HEK293 (cell line): ENCODE measurements around the gene KIRREL3.

Experiments used
- CTCF ChIA-PET: fragments of 350-600 bp; formaldehyde crosslinking; extraction: SDS; loops from one replicate; lab custom pipeline; 2021; ENCODE audit warnings: antibody characterized with exemption; lab: Yijun Ruan, JAX
- POLR2A ChIA-PET: fragments of 300-600 bp; formaldehyde crosslinking; extraction: SDS; loops from one replicate; lab custom pipeline; 2020; ENCODE audit warnings: antibody characterized with exemption, inconsistent platforms; lab: Yijun Ruan, JAX
- H3K27ac ChIP-seq: fragments of 200-500 bp; sonication (Bioruptor generic); 2 replicates; pipeline ENCODE4 v1.5.1; 2014; ENCODE audit warnings: low read depth, low read length, control low read depth, inconsistent platforms; ENCODE audit errors: extremely low read depth
- H3K36me3 ChIP-seq, 2 experiments: fragments of 200-500 bp in 1 of 2; sonication (Bioruptor generic) in 1 of 2; 1 replicate in 1 of 2; 2 replicates in 1 of 2; pipeline ENCODE4 v1.5.1; 2014 to 2017; ENCODE audit warnings: inconsistent platforms in 2 of 2, low read length in 2 of 2; ENCODE audit not compliant: control insufficient read depth in 2 of 2, insufficient read depth in 1 of 2
- H3K4me1 ChIP-seq: fragments of 200-500 bp; sonication (Bioruptor generic); 2 replicates; pipeline ENCODE4 v1.5.1; 2014; ENCODE audit warnings: mild to moderate bottlenecking, low read length, inconsistent platforms; ENCODE audit not compliant: control insufficient read depth, insufficient read depth
- H3K4me3 ChIP-seq: 2 replicates; pipeline ENCODE4 v1.5.1; 2011; ENCODE audit warnings: low read depth, mild to moderate bottlenecking, control low read depth, low read length, moderate library complexity
- H3K9me3 ChIP-seq: fragments of 200-500 bp; sonication (Bioruptor generic); 2 replicates; pipeline ENCODE4 v1.5.1; 2014; ENCODE audit warnings: low read depth, low read length, inconsistent platforms; ENCODE audit not compliant: control insufficient read depth, insufficient read depth
- GLI4 ChIP-seq: fragments of 450-650 bp; formaldehyde crosslinking; IDR thresholded peaks from 2 replicates; pipeline ENCODE4 v1.5.1; 2016; ENCODE audit warnings: missing biosample characterization, missing genetic modification characterization
- PATZ1 ChIP-seq: fragments of 450-650 bp; formaldehyde crosslinking; IDR thresholded peaks from 2 replicates; pipeline ENCODE4 v1.5.1; 2016; ENCODE audit warnings: missing biosample characterization, missing genetic modification characterization
- ZBTB11 ChIP-seq: fragments of 450-650 bp; formaldehyde crosslinking; conservative IDR thresholded peaks from 2 replicates; pipeline ENCODE4 v1.5.1; 2016; ENCODE audit warnings: low read depth, missing biosample characterization, missing genetic modification characterization
- ZFP69B ChIP-seq: fragments of 450-650 bp; formaldehyde crosslinking; IDR thresholded peaks from 2 replicates; pipeline ENCODE4 v1.5.1; 2016; ENCODE audit warnings: missing biosample characterization, missing genetic modification characterization
- ZNF121 ChIP-seq: fragments of 450-650 bp; formaldehyde crosslinking; IDR thresholded peaks from 2 replicates; pipeline ENCODE4 v1.5.1; 2016; ENCODE audit warnings: missing biosample characterization, missing genetic modification characterization
- ZNF138 ChIP-seq: fragments of 450-650 bp; formaldehyde crosslinking; IDR thresholded peaks from 2 replicates; pipeline ENCODE4 v1.5.1; 2016; ENCODE audit warnings: missing biosample characterization, missing genetic modification characterization, borderline replicate concordance
- ZNF16 ChIP-seq: fragments of 450-650 bp; formaldehyde crosslinking; IDR thresholded peaks from 2 replicates; pipeline ENCODE4 v1.5.1; 2016; ENCODE audit warnings: low read depth, missing biosample characterization, missing genetic modification characterization
- ZNF280C ChIP-seq: fragments of 450-650 bp; formaldehyde crosslinking; IDR thresholded peaks from 2 replicates; pipeline ENCODE4 v1.5.1; 2016; ENCODE audit warnings: missing biosample characterization, missing genetic modification characterization
- ZNF341 ChIP-seq: fragments of 450-650 bp; formaldehyde crosslinking; IDR thresholded peaks from 2 replicates; pipeline ENCODE4; 2016; ENCODE audit warnings: low read depth, missing biosample characterization, missing genetic modification characterization
- ZNF416 ChIP-seq: fragments of 450-650 bp; formaldehyde crosslinking; IDR thresholded peaks from 2 replicates; pipeline ENCODE4 v1.5.1; 2016; ENCODE audit warnings: missing biosample characterization, missing genetic modification characterization
- ZNF555 ChIP-seq: fragments of 450-650 bp; formaldehyde crosslinking; conservative IDR thresholded peaks from 2 replicates; pipeline ENCODE4 v1.5.1; 2017; ENCODE audit warnings: missing biosample characterization, mild to moderate bottlenecking, missing genetic modification characterization, inconsistent platforms
- ZNF596 ChIP-seq: fragments of 450-650 bp; IDR thresholded peaks from 2 replicates; pipeline ENCODE4 v1.5.0; 2018; ENCODE audit warnings: missing biosample characterization, mild to moderate bottlenecking, missing genetic modification characterization, moderate library complexity
- ZNF610 ChIP-seq: fragments of 450-650 bp; formaldehyde crosslinking; IDR thresholded peaks from 2 replicates; pipeline ENCODE4 v1.5.1; 2016; ENCODE audit warnings: missing biosample characterization, missing genetic modification characterization, borderline replicate concordance
- ZNF76 ChIP-seq: fragments of 450-650 bp; formaldehyde crosslinking; IDR thresholded peaks from 2 replicates; pipeline ENCODE4; 2016; ENCODE audit warnings: low read depth, missing biosample characterization, missing genetic modification characterization, borderline replicate concordance
- ZNF843 ChIP-seq: fragments of 450-650 bp; formaldehyde crosslinking; IDR thresholded peaks from 2 replicates; pipeline ENCODE4 v1.5.1; 2016; ENCODE audit warnings: missing biosample characterization, missing genetic modification characterization

The KIRREL3 gene

GRCh38 chr11:126467046-126467370 lies 533.6 kb downstream of the KIRREL3 start:
- no peaks in the 10 kb centered on the region for H3K4me1 ChIP-seq
- CTCF ChIA-PET, result interaction anchor here (0.7 to 3.3 kb wide), 2 partner anchors 14 to 245 kb away, joined by 3 to 23 read pairs; no protein-coding TSS in a partner anchor
- POLR2A ChIA-PET, result no interaction called here
- no peak overlapping the region for H3K27ac ChIP-seq
- no peak overlapping the region for H3K4me3 ChIP-seq
- TF ChIP-seq ZNF555, result no peak
- no peak for TF ChIP-seq ZNF416 (tag by site-specific recombination)
- TF ChIP-seq GLI4 (tag by site-specific recombination), result no peak
- TF ChIP-seq PATZ1 (tag by site-specific recombination), result no peak
- TF ChIP-seq ZNF280C (tag by site-specific recombination), result no peak
- no peak for TF ChIP-seq ZNF76 (tag by site-specific recombination)
- TF ChIP-seq ZNF610, result no peak
- TF ChIP-seq ZNF341, result no peak
- no peak for TF ChIP-seq ZFP69B (tag by site-specific recombination)
- no peak for TF ChIP-seq ZNF16 (tag by site-specific recombination)
- no peak for TF ChIP-seq ZNF843 (tag by site-specific recombination)
- TF ChIP-seq ZNF121 (tag by site-specific recombination), result no peak
- no peak for TF ChIP-seq ZNF596 (tag by site-specific recombination)
- no peaks in the 10 kb centered on the region for H3K9me3 ChIP-seq
- H3K36me3 ChIP-seq, result no peaks in the 10 kb centered on the region

- ChIA-PET CTCF (interaction anchor here (0.7 to 3.3 kb wide), 2 partner anchors 14 to 246 kb away, joined by 3 to 23 read pairs; no protein-coding TSS in a partner anchor), POLR2A (no interaction called here)
These were observed 534.1 kb downstream of the KIRREL3 start for GRCh38 chr11:126466236-126467045.

More at GRCh38 chr11:126466236-126467045, 534.1 kb downstream of the KIRREL3 start:
- Histone ChIP-seq H3K27ac (no peak overlapping the region), H3K4me1 (no peaks in the 10 kb centered on the region), H3K36me3 (no peaks in the 10 kb centered on the region), H3K4me3 (no peak overlapping the region), H3K9me3 (no peaks in the 10 kb centered on the region)
- TF ChIP-seq PATZ1 (tag by site-specific recombination) (no peak), ZBTB11 (tag by site-specific recombination) (no peak), ZNF138 (tag by site-specific recombination) (no peak)
